GM19099 (cell line): Measurements from ENCODE around the gene PNPO.

Experiments used
- POLR2A ChIP-seq: IDR thresholded peaks from 3 replicates; pipeline ENCODE4 v1.6.1; 2011; ENCODE audit warnings: low read depth; ENCODE audit not compliant: insufficient read length; ENCODE audit errors: extremely low read depth

Gene PNPO

DNA sequence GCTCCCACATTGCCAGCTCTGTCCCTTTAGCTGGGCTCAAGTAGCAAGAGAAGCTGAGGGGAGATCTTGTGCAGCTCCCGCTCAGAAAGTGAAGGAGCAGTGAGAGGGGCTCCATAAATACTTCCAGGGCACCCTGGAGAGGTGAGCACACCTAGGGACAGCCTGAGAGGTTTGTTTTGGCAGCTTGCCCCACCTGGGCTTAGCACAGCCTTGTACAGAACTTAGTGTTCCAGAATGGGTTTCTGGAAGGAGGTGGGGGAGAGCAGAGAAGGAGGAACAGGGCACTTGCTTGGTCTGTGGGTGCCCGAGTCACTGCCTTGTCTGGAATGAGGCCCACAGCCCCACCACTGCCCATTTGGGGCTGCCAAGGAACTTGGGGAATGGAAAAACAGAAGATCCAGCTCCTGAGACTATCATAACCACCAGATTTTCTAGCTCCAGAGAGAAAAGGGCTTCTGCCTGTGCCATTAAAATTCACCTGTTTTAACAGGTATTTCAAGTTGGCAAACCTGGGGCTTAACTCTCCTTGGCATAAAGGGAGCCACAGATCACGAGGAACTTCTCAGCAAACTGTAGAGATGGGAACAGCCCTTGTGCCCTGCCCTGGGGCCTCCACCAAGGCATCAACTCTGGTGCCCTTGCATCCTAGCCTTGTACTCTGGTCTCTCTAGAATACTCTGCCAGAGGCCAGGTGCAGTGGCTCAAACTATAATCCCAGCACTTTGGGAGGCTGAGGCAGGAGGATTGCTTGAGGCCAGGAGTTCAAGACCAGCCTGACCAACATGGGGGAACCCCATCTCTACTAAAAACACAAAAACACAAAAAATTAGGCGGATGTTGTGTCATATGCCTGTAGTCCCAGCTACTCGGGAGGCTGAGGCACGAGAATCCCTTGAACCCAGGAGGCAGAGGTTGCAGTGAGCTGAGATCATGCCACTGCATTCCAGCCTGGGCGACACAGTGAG lies 14.4 kb downstream of the PNPO start:
- no peak for TF ChIP-seq POLR2A

DNA sequence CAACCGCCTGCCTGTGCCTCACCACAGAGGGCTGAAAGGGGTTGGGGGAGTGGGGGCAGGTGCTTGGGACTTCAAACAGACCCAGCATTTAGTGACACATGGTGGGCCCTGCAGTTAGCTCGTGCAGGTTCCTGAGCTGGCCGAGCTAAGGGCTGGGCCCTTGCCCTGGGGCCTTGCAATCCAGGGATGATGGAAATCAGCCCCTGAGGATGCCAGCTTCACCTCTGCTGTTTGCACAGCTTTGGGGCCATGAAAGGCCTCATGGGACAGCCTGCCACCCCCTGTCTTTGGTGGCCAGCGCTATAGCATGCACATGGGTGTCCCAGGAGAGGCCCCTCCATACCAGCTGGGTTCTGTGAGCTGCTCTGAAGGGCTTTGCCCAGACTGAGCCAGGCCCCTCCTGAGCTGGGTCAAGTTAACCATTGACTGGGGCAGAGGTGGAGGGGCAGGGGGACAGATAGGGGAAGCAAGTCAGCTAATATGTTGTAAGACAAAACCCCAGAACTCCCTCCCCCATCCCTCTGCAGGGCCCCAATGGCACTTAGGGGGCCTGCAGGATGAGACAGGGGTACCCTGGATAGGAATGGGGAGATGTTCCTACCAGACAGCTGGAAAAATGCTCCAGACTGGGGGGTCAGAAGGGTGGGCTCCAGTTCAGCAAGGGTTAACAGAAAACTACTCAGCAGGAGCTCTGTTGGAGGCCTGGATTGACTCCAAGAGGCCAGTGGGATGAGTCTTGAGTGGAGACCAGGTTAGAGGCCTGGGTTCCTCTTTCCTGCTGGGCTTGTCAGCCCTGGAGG lies 15.6 kb downstream of the PNPO start:
- TF ChIP-seq POLR2A: no peak

DNA sequence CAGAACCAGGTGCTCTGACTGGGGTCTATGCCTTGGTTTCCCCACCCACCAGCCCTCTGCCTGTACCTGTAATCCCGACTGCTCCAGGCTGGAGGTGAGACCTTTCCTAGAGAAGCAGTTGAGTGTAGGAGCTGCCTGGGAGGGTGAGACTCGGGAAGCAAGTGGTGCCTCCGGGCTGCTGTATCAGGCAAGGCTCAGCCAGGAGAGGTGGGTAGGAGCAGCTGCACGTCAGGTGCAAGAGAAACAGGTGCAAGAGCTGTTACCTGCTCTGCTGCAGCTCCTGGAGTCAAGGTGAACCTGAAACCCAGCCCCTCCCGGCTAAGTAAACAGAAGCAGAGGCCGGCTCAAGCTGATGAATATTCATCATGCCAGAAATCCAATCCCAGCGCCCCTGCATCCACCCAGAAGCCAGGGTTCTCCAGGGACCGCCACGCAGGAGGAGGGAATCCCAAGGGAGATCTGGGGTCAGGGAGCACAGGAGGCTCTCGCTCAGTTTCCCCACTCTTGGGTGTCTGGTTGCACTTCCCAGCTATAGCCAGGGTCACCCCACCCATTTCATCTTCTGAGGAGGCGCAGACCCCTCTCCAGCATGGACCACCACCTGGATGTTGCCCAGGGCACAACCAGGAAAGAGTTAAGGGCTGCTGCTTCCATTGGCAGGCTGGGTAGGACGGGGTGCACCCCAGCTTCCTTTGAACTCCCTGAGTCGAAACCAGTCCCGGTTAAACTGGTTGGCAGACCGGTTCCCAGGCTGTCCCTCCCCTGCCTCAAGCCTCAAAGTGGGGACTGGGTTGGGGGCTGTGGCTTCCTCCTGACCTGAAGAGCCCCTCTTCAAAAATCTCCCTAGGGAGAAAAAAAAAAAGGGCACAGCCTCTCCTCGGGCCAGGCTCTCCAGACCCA lies 16.5 kb downstream of the PNPO start, which contains the start of gene PRR15L:
PRR15L (minus strand) TSS at position 293 of the 900 bp plus-strand sequence. CDS start 4,649 bp downstream, outside the sequence.
- TF ChIP-seq POLR2A: no peak

DNA sequence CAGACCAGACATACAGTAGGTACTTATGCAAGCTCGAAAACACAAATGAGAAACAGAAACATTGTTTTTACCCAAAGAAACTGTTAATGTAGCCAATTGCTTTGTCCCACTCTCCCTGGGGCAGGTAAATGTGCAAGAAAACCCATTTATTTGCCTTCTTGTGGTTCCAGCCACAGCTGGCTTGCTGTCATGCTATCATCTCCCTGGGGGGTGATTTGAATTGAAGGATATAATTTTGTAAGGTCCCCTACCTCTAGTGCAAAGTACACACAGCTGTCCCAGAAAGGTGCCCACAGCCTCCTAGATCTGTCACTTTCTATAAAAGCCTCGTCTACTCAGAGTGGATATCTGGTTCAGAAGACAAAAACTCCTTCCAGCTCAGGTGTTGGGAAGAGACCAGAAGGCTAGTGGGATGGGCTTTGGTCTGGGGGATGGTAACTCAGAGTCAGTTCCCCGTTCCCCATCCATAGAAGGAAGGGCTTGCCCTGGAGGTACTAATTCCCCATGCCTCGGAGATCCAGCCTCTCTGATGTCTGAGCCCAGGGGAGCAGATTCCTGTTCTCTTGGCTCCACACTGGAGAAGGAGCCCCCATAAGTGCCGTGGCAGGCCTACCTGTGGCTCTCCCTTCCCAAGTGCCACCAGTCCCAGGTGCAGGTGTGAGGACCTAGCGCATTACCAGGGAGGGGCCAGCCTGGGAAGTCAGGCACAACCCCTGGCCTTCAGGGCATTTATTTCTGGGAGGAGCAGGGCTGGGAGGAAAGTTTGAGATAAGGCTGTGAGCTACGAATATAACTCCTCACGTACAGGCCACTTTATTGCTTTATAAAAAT lies 18.7 kb downstream of the PNPO start:
- no peak for TF ChIP-seq POLR2A

DNA sequence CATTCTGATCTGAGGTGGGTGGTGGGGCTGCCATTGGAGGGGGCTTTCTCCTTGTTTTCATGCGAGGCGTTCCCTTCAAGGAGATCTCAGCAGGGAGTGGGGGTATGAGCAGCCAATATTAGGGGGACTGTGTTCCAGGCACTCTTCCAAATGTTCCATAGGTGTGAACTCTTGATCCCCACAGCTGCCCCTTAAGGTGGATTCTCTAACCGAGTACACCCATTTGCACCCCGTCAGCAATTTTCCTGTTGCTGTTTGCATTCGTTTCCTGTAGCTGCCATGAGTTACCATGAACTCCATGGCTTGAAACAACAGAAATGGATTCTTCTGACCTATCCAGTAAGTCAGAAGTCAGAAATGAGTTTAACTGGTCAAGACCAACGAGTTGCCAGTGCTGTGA lies 20.0 kb downstream of the PNPO start:
- TF ChIP-seq POLR2A: no peak

DNA sequence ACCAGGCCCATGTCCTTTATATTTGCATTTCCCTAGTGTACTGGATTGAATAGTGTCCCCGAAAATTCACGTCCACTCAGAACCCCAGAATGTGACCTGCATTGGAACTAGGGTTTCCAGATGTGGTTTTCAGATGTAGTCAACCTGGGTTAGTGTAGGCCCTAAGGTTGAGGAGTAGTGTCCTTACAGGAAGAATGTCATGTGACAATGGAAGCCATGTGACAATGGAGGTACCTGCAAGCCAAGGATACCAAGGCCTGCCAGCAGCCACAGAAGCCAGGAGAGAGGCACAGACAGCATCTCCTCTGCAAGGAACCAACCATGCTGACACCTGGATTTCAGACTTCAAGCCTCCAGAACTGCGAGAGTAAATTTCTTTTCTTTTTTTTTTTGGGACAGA lies 21.5 kb downstream of the PNPO start:
- no peak for TF ChIP-seq POLR2A

DNA sequence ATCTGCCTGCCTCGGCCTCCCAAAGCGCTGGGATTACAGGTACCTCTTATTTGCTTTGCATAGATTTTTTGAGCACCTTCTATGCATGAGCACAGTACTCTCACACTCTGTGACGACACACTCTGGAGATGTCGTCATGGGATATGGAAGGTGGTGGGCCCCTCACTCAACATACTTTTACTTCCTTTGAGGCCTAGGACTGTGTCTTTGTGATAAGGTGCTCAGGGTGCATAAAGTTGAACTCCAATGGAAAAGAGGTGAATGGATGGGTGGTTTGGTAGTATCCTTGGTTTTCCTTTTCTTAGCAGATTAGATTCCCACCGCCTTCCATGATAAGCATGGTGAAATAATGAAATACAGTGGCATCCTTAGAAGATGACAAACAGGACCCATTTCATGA lies 23.5 kb downstream of the PNPO start:
- TF ChIP-seq POLR2A: no peak

DNA sequence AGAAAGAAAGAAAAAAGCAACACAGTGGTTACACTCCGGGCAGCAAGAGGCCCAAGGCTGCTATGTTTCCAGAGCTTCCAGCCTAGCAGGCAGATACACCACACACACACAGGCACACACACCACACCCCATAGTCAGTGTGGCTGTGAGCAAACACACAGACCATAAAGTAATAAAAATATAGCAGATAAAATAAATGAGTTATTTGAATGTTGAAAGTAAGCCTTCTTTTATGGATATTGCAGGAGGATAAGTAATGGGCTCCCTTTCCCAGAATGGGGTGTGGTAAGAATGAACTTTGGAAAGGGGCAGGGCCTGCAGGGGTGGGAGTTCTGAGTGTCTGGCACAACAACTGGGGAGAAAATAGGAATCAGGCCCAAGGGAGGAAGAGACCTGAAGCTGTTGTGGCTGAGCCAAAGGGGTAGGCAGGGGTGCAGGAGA lies 24.7 kb downstream of the PNPO start:
- TF ChIP-seq POLR2A: no peak

DNA sequence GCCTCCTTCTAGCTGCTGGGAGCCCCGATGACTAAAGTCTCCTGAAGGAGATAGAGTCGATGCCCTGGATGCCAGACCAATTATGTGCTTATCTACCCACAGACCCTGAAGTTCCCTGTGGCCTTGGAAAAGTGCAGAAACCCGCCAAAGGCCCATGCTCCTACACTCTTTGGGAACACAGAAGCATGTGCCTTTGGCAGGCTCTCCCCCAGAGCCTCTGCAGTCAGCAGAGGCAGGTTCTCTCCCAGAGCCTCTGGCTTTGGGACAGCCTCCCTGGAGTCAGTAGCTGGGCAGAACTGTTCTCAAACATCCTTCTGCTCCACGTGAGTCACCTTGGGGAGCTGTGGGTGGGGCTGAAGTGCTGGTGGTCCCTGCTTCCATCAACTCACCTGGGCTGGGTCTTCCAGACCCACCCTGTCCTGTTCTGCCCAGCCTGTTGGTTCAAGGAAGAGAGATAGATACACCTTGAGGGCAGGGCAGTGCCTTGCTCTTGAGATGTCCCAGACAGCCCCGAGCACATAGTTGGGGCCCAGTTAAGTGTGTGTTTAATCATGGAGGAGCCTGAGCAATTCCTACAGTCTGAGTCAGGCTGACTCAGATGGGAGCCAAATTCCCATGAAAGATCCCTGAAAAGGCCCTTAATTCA lies 26.4 kb downstream of the PNPO start:
- TF ChIP-seq POLR2A: no peak

DNA sequence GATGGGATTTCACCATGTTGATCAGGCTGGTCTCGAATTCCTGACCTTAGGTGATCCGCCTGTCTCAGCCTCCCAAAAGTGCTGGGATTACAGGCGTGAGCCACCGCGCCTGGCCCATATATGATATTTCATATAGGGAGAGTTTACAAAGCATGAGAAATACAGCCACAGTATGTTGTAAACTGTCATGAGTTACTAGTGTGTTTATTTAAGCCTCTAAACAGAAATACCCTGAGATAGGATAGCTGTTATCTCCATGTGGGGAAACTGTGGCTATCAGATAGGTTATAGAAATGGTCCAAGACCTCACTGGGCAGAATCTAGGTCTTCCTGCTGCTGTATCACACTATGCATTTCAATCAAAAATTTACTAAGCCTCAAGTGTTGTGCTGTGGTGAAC lies 27.5 kb downstream of the PNPO start:
- TF ChIP-seq POLR2A: no peak

DNA sequence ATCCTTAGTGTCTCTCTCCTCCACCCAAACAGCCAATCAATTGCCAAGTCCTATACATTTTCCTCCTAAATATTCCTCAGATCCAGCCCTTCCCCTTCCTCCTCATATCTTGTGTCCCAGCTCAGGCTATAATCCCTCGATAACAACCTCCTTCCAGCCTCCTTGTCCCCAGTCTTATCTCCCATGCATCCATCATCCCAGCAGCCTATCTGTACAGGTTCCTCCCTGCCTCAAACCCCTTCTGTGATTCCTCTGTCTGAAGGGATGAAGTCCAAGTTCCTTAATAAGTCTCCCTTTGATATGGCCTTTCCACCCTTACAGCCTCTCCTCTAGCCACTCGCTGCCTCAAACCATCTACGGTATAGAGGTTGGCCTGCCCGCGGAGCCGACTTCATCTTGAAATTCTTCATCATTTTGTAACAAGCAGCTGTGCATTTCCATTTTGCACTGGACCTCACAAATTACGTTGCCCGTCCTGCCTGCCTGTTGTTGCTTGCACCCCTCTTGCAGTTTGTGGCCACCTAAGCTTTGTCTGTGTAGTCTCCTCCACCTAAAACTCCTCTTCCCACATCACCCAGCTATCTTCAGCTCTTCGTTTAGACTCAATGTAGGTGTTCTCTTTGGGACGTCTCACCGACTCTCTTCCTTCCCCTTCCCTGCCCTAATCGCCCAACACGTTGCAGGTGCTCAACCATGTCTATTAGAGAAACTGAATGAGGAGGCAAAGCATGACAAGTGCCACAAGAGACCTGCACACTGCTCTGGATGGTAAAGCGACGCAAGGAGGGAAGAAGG lies 28.8 kb downstream of the PNPO start:
- TF ChIP-seq POLR2A: no peak

DNA sequence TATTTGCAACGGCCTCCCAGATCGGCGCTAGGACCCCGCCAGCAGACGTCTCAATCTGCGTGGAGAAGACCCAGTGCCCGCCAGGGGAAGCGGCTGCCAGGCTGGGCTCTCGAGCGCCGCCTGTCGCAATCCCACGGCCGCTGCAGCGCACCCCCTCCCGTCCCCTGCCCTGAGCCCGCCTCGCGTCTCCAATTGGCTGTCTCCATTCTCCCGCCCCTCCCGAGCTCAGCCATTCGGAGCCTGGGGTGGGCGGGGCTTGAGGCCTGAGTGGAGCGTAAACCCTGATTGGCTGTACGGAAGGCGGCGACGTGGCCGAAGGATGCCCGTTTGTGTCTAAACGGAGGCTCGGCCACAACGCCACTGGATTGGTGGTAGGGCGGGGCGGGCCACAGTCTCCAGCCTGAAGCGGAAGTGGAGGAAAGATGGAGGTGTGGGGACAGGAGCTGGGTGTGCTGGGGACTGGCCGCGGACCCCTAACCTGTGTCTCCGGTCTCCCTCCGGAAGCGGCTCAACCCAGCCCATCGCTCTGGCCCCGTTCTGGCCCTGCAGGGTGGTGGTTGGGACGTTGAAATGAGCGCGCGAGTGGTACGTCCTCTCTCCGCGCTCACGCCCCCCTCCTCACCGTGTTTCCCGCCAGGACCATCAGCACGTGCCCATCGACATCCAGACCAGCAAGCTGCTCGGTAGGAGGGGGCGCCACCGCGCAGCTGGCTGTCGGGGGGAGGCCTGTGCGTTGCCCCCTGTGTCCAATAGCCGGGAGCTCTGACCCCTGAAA lies 29.5 kb downstream of the PNPO start, which contains the start of gene CDK5RAP3:
CDK5RAP3 (plus strand) TSS at position 389 of the 775 bp plus-strand sequence; CDS start at position 423, 34 bp downstream.
- peak; percentile 93 for TF ChIP-seq POLR2A

DNA sequence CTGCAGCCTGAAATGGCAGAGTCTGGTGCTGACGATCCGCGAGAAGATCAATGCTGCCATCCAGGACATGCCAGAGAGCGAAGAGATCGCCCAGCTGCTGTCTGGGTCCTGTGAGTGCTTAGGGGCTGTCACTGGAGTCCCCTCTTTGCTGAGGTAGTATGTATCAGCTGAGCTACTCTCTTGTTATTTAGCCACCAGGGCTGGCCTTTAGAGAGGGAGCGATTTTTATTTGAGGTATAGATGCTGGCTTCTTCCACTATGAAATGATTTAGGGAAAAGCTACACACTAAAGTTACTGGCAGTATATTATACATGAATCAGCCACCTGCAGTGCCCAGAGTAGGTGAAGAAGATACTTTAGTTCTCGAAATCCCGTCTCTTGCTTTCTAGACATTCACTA lies 32.2 kb downstream of the PNPO start:
- TF ChIP-seq POLR2A: no peak
